ENCODE measurements around the gene IRF9. TPM values are rescaled to one million over a fixed set of nuclear protein-coding genes. Genes with fewer than 3 reads are reported as not detected.

Gene IRF9
- total and polyA plus RNA-seq, 2 experiments from 2014 or later, result 33.7 to 66.9 TPM

GRCh38 chr14:24204163-24205146, 43.4 kb downstream of the IRF9 start:
- Histone ChIP-seq H3K9me3 (ENCODE audit: low read depth) (no peaks in the 10 kb centered on the region), H3K36me3 (replicated peaks; ENCODE audit: insufficient read depth, low read depth) (no peaks in the 10 kb centered on the region), H3K4me1 (ENCODE audit: insufficient read depth) (no peaks in the 10 kb centered on the region), H3K9me2 (replicated peaks; ENCODE audit: insufficient read depth) (no peaks in the 10 kb centered on the region), H3K4me2 (no peak overlapping the region), H3K27me3 (no peaks in the 10 kb centered on the region), H3K79me2 (peaks cover 11% of the 10 kb centered on the region), H4K20me1 (ENCODE audit: insufficient read depth, poor library complexity, severe bottlenecking) (no peaks in the 10 kb centered on the region), H2AFZ (no peak overlapping the region), H3K27ac (no peak overlapping the region), H3K4me3 (no peak overlapping the region)
- TF ChIP-seq EZH2 (IDR thresholded peaks at IDR 0.05; ENCODE audit: borderline replicate concordance) (no peak), CTCF (IDR thresholded peaks at IDR 0.05; ENCODE audit: poor library complexity) (no peak), EZH2phosphoT487 (IDR thresholded peaks at IDR 0.05; ENCODE audit: low read depth, severe bottlenecking, unreplicated experiment) (no peak)
- DNase-seq (ENCODE audit: low spot score), result no peak
- WGBS (ENCODE audit: low lambda C conversion rate, missing lambda C conversion rate), result 96% methylated on average over 7 of the region's 7 CpGs

- H3K9me3 ChIP-seq (ENCODE audit: low read depth), result no peaks in the 10 kb centered on the region
- 97% methylated on average over 11 of the region's 11 CpGs for WGBS (ENCODE audit: low lambda C conversion rate, missing lambda C conversion rate)
- no peaks in the 10 kb centered on the region for H3K9me2 ChIP-seq (replicated peaks; ENCODE audit: insufficient read depth)
- no peak overlapping the region for H3K4me2 ChIP-seq
- no peaks in the 10 kb centered on the region for H4K20me1 ChIP-seq (ENCODE audit: insufficient read depth, poor library complexity, severe bottlenecking)
- peaks cover 1% of the 10 kb centered on the region for H3K4me1 ChIP-seq (ENCODE audit: insufficient read depth)
- no peaks in the 10 kb centered on the region for H3K36me3 ChIP-seq (replicated peaks; ENCODE audit: insufficient read depth, low read depth)
- H3K79me2 ChIP-seq, result peaks cover 5% of the 10 kb centered on the region
- H2AFZ ChIP-seq, result no peak overlapping the region
- no peaks in the 10 kb centered on the region for H3K27me3 ChIP-seq
- DNase-seq (ENCODE audit: low spot score), result no peak
- H3K27ac ChIP-seq, result no peak overlapping the region
- TF ChIP-seq EZH2phosphoT487 (IDR thresholded peaks at IDR 0.05; ENCODE audit: low read depth, severe bottlenecking, unreplicated experiment) (no peak), CTCF (IDR thresholded peaks at IDR 0.05; ENCODE audit: poor library complexity) (no peak), EZH2 (IDR thresholded peaks at IDR 0.05; ENCODE audit: borderline replicate concordance) (no peak)
- no peak overlapping the region for H3K4me3 ChIP-seq
Measured at GRCh38 chr14:24206260-24207103, 45.4 kb downstream of the IRF9 start.

- Histone ChIP-seq H3K27me3 (no peaks in the 10 kb centered on the region), H3K36me3 (replicated peaks; ENCODE audit: insufficient read depth, low read depth) (no peaks in the 10 kb centered on the region), H3K9me3 (ENCODE audit: low read depth) (no peaks in the 10 kb centered on the region), H3K9me2 (replicated peaks; ENCODE audit: insufficient read depth) (no peaks in the 10 kb centered on the region), H4K20me1 (ENCODE audit: insufficient read depth, poor library complexity, severe bottlenecking) (no peaks in the 10 kb centered on the region), H3K4me3 (no peak overlapping the region), H2AFZ (no peak overlapping the region), H3K4me2 (no peak overlapping the region), H3K4me1 (ENCODE audit: insufficient read depth) (peaks cover 5% of the 10 kb centered on the region), H3K27ac (no peak overlapping the region), H3K79me2 (peaks cover 10% of the 10 kb centered on the region)
- no peak for TF ChIP-seq EZH2phosphoT487 (IDR thresholded peaks at IDR 0.05; ENCODE audit: low read depth, severe bottlenecking, unreplicated experiment)
- no peak for TF ChIP-seq CTCF (IDR thresholded peaks at IDR 0.05; ENCODE audit: poor library complexity)
- TF ChIP-seq EZH2 (IDR thresholded peaks at IDR 0.05; ENCODE audit: borderline replicate concordance), result no peak
- no peak for DNase-seq (ENCODE audit: low spot score)
- WGBS (ENCODE audit: low lambda C conversion rate, missing lambda C conversion rate), result 94% methylated on average over 5 of the region's 5 CpGs
Measured at GRCh38 chr14:24207104-24207551, 46.1 kb downstream of the IRF9 start.

All from hepatocyte (in vitro differentiated cells).